GM23338 (cell line): ENCODE data around the gene TTC14. TPM values are rescaled to one million over a fixed set of nuclear protein-coding genes. Genes with fewer than 3 reads are reported as not detected.

Experiments
- ATAC-seq: fragments of 200-7000 bp; cut with Tn5 transposase; 3 replicates; pipeline ENCODE4 v1.9.1; 2020
- DNase-seq: peaks from one replicate; pipeline ENCODE4 v3.0.0-alpha.2; 2015; ENCODE audit warnings: low spot score
- H2AFZ ChIP-seq: fragments of 200-600 bp; sonication (generic); 2 replicates; pipeline ENCODE4 v1.8.0; 2016; ENCODE audit warnings: antibody characterized with exemption, mild to moderate bottlenecking, moderate library complexity
- H3F3A ChIP-seq: fragments of 200-600 bp; sonication (generic); replicated peaks from 2 replicates; pipeline ENCODE4 v1.8.0; 2017; ENCODE audit warnings: antibody characterized with exemption, mixed run types, low read depth
- H3K27ac ChIP-seq: fragments of 200-600 bp; sonication (generic); 2 replicates; pipeline ENCODE4 v1.6.1; 2016; ENCODE audit warnings: low read depth
- H3K27me3 ChIP-seq: fragments of 200-600 bp; sonication (generic); 2 replicates; pipeline ENCODE4 v1.8.0; 2016; ENCODE audit warnings: mild to moderate bottlenecking, mixed run types, moderate library complexity; ENCODE audit not compliant: insufficient read depth
- H3K36me3 ChIP-seq: fragments of 200-600 bp; sonication (generic); 2 replicates; pipeline ENCODE4 v1.8.0; 2016; ENCODE audit warnings: mild to moderate bottlenecking; ENCODE audit not compliant: insufficient read depth
- H3K4me1 ChIP-seq: fragments of 200-600 bp; sonication (generic); 2 replicates; pipeline ENCODE4 v1.8.0; 2016; ENCODE audit warnings: mild to moderate bottlenecking, moderate library complexity; ENCODE audit not compliant: insufficient read depth
- H3K4me2 ChIP-seq: fragments of 200-600 bp; sonication (generic); 2 replicates; pipeline ENCODE4 v1.7.1; 2017; ENCODE audit warnings: mixed run types
- H3K4me3 ChIP-seq: fragments of 200-600 bp; sonication (generic); 2 replicates; pipeline ENCODE4 v1.6.1; 2016; ENCODE audit warnings: mixed run types
- H3K79me2 ChIP-seq: fragments of 200-600 bp; sonication (generic); replicated peaks from 2 replicates; pipeline ENCODE4 v1.8.0; 2017; ENCODE audit warnings: mild to moderate bottlenecking; ENCODE audit not compliant: insufficient read depth
- H3K9me2 ChIP-seq: fragments of 200-600 bp; sonication (generic); 2 replicates; pipeline ENCODE4 v1.8.0; 2017; ENCODE audit not compliant: insufficient read depth
- H4K20me1 ChIP-seq: fragments of 200-600 bp; sonication (generic); replicated peaks from 2 replicates; pipeline ENCODE4 v1.8.0; 2017; ENCODE audit warnings: mild to moderate bottlenecking; ENCODE audit not compliant: insufficient read depth
- H3K27ac Mint-ChIP-seq: 2 replicates; pipeline ENCODE4 v1.8.0; 2020; ENCODE audit warnings: inconsistent platforms, mild to moderate bottlenecking, moderate library complexity, mixed read lengths
- H3K27me3 Mint-ChIP-seq: 3 replicates; pipeline ENCODE4 v1.8.0; 2022; ENCODE audit warnings: low read depth, mild to moderate bottlenecking, moderate library complexity, mixed read lengths, inconsistent platforms; ENCODE audit not compliant: insufficient read depth, poor library complexity
- H3K36me3 Mint-ChIP-seq: 3 replicates; pipeline ENCODE4 v1.8.0; 2021; ENCODE audit warnings: low read depth, mild to moderate bottlenecking, inconsistent platforms, moderate library complexity, mixed read lengths
- H3K4me1 Mint-ChIP-seq: 3 replicates; pipeline ENCODE4 v1.8.0; 2020; ENCODE audit warnings: mild to moderate bottlenecking, inconsistent platforms, mixed read lengths
- H3K4me3 Mint-ChIP-seq: 3 replicates; pipeline ENCODE4 v1.8.0; 2021; ENCODE audit warnings: moderate library complexity, mild to moderate bottlenecking, inconsistent platforms, mixed read lengths
- H3K9me3 Mint-ChIP-seq: 3 replicates; pipeline ENCODE4 v1.8.0; 2020; ENCODE audit warnings: moderate library complexity, mild to moderate bottlenecking, inconsistent platforms, mixed read lengths
- CREB1 ChIP-seq: fragments of 250-450 bp; sonication (Bioruptor Pico); IDR thresholded peaks from 2 replicates; pipeline ENCODE4 v1.5.0; 2020; ENCODE audit warnings: low read depth, mild to moderate bottlenecking, moderate library complexity
- EZH2 ChIP-seq: fragments of 200-600 bp; sonication (generic); IDR thresholded peaks from one replicate; pipeline ENCODE4 v1.8.0; 2017; ENCODE audit warnings: antibody characterized with exemption, mild to moderate bottlenecking, low read depth; ENCODE audit not compliant: unreplicated experiment
- EZH2phosphoT487 ChIP-seq: fragments of 200-600 bp; sonication (generic); IDR thresholded peaks from one replicate; pipeline ENCODE4 v1.8.1; 2018; ENCODE audit warnings: antibody characterized with exemption; ENCODE audit not compliant: unreplicated experiment
- JUNB ChIP-seq: IDR thresholded peaks from one replicate; pipeline ENCODE4 v1.6.1; 2016; ENCODE audit warnings: antibody characterized with exemption; ENCODE audit not compliant: unreplicated experiment
- NANOG ChIP-seq: IDR thresholded peaks from 2 replicates; pipeline ENCODE4 v1.6.1; 2016; ENCODE audit warnings: antibody characterized with exemption, borderline replicate concordance
- POLR2AphosphoS5 ChIP-seq: IDR thresholded peaks from 2 replicates; pipeline ENCODE4 v1.6.1; 2016; ENCODE audit warnings: antibody characterized with exemption, low read depth
- STAT1 ChIP-seq: IDR thresholded peaks from one replicate; pipeline ENCODE4 v1.6.1; 2016; ENCODE audit warnings: antibody characterized with exemption; ENCODE audit not compliant: unreplicated experiment
- ZNF114 ChIP-seq: fragments of 250-450 bp; sonication (Bioruptor Pico); IDR thresholded peaks from 2 replicates; pipeline ENCODE4 v1.5.0; 2020; ENCODE audit warnings: mild to moderate bottlenecking, moderate library complexity
- ZNF331 ChIP-seq: fragments of 250-450 bp; sonication (Bioruptor Pico); IDR thresholded peaks from 2 replicates; pipeline ENCODE4 v1.5.0; 2020; ENCODE audit warnings: low read depth, mild to moderate bottlenecking, moderate library complexity
- polyA plus RNA-seq: library from polyadenylated mRNA; unstranded; fragments of >200 nt; fragmentation: Nextera tagmentation; extraction: Ambion mirVana; gene quantifications from 2 replicates; pipeline ENCODE4 v1.2.1, GENCODE V29; 2016
- total RNA-seq: library from RNA; depleted of rRNA; stranded (reverse); fragments of >200 nt; shearing (Covaris generic); gene quantifications from 2 replicates; pipeline ENCODE4 v1.2.3, GENCODE V29; 2014
- TF ChIP-seq, protein P1 (sequence below): IDR thresholded peaks from 2 replicates; pipeline ENCODE4 v1.6.1; 2016; ENCODE audit warnings: antibody characterized with exemption
- TF ChIP-seq, protein P2 (sequence below): IDR thresholded peaks from one replicate; pipeline ENCODE4 v1.6.1; 2018; ENCODE audit warnings: antibody characterized with exemption; ENCODE audit not compliant: unreplicated experiment
- TF ChIP-seq, protein P3 (sequence below), 2 experiments: fragments of 200-600 bp in 1 of 2; sonication (generic) in 1 of 2; conservative IDR thresholded peaks; 2 replicates each; pipeline versions ENCODE4 v1.5.1 to v1.6.1; 2016 to 2017; ENCODE audit warnings: antibody characterized with exemption in 2 of 2, low read depth in 2 of 2, mild to moderate bottlenecking in 2 of 2, moderate library complexity in 1 of 2
- TF ChIP-seq, protein P4 (sequence below): fragments of 250-450 bp; sonication (Bioruptor Pico); IDR thresholded peaks from 2 replicates; pipeline ENCODE4 v1.5.0; 2020; ENCODE audit warnings: mild to moderate bottlenecking, moderate library complexity

The TTC14 gene
- total and polyA plus RNA-seq, 2 experiments from 2014 or later: 20.0 to 22.1 TPM

DNA sequence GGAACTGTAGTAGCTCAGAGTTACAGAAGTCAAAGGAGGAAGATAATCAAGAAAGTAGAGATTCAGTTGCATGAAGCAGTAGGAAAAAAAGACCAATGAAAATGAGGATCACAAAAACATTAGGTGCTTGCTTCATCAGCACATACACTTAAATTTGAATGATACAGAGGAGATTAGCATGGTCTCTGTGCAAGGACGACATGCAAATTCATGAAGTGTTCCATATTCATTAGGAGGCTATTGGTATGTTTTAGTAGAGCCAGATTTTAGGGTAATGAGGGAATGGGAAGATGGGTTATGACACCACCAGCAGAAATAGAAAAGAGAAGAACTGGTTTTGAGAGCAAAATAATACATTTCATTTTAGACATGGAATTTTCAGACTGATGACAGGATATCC, 21.0 kb upstream of the TTC14 start:
- Histone ChIP-seq H3K27me3 (no peaks in the 10 kb centered on the region), H3K27ac (no peak overlapping the region), H3K4me1 (no peaks in the 10 kb centered on the region), H3K9me2 (no peaks in the 10 kb centered on the region), H3K4me2 (no peak overlapping the region), H3K4me3 (no peak overlapping the region), H4K20me1 (no peaks in the 10 kb centered on the region), H3K79me2 (no peaks in the 10 kb centered on the region), H3F3A (no peaks in the 10 kb centered on the region), H3K36me3 (no peaks in the 10 kb centered on the region), H2AFZ (no peak overlapping the region)
- no peak for ATAC-seq
- Mint-ChIP-seq H3K36me3 (no peaks in the 10 kb centered on the region), H3K27ac (no peak overlapping the region), H3K9me3 (no peaks in the 10 kb centered on the region), H3K27me3 (no peaks in the 10 kb centered on the region), H3K4me3 (no peak overlapping the region), H3K4me1 (peaks cover 6% of the 10 kb centered on the region)
- no peak for DNase-seq
- no peak for TF ChIP-seq EZH2phosphoT487
- TF ChIP-seq ZNF114 (CRISPR knock-in tag): no peak
- TF ChIP-seq, protein P1, sequence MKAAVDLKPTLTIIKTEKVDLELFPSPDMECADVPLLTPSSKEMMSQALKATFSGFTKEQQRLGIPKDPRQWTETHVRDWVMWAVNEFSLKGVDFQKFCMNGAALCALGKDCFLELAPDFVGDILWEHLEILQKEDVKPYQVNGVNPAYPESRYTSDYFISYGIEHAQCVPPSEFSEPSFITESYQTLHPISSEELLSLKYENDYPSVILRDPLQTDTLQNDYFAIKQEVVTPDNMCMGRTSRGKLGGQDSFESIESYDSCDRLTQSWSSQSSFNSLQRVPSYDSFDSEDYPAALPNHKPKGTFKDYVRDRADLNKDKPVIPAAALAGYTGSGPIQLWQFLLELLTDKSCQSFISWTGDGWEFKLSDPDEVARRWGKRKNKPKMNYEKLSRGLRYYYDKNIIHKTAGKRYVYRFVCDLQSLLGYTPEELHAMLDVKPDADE: no peak
- no peak for TF ChIP-seq EZH2
- TF ChIP-seq ZNF331 (CRISPR knock-in tag): no peak
- TF ChIP-seq, protein P2, sequence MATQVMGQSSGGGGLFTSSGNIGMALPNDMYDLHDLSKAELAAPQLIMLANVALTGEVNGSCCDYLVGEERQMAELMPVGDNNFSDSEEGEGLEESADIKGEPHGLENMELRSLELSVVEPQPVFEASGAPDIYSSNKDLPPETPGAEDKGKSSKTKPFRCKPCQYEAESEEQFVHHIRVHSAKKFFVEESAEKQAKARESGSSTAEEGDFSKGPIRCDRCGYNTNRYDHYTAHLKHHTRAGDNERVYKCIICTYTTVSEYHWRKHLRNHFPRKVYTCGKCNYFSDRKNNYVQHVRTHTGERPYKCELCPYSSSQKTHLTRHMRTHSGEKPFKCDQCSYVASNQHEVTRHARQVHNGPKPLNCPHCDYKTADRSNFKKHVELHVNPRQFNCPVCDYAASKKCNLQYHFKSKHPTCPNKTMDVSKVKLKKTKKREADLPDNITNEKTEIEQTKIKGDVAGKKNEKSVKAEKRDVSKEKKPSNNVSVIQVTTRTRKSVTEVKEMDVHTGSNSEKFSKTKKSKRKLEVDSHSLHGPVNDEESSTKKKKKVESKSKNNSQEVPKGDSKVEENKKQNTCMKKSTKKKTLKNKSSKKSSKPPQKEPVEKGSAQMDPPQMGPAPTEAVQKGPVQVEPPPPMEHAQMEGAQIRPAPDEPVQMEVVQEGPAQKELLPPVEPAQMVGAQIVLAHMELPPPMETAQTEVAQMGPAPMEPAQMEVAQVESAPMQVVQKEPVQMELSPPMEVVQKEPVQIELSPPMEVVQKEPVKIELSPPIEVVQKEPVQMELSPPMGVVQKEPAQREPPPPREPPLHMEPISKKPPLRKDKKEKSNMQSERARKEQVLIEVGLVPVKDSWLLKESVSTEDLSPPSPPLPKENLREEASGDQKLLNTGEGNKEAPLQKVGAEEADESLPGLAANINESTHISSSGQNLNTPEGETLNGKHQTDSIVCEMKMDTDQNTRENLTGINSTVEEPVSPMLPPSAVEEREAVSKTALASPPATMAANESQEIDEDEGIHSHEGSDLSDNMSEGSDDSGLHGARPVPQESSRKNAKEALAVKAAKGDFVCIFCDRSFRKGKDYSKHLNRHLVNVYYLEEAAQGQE: no peak
- TF ChIP-seq, protein P3, sequence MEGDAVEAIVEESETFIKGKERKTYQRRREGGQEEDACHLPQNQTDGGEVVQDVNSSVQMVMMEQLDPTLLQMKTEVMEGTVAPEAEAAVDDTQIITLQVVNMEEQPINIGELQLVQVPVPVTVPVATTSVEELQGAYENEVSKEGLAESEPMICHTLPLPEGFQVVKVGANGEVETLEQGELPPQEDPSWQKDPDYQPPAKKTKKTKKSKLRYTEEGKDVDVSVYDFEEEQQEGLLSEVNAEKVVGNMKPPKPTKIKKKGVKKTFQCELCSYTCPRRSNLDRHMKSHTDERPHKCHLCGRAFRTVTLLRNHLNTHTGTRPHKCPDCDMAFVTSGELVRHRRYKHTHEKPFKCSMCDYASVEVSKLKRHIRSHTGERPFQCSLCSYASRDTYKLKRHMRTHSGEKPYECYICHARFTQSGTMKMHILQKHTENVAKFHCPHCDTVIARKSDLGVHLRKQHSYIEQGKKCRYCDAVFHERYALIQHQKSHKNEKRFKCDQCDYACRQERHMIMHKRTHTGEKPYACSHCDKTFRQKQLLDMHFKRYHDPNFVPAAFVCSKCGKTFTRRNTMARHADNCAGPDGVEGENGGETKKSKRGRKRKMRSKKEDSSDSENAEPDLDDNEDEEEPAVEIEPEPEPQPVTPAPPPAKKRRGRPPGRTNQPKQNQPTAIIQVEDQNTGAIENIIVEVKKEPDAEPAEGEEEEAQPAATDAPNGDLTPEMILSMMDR (conservative IDR thresholded peaks at IDR 0.05; ENCODE audit: low read depth in 2 of 2): no peak
- TF ChIP-seq, protein P4, sequence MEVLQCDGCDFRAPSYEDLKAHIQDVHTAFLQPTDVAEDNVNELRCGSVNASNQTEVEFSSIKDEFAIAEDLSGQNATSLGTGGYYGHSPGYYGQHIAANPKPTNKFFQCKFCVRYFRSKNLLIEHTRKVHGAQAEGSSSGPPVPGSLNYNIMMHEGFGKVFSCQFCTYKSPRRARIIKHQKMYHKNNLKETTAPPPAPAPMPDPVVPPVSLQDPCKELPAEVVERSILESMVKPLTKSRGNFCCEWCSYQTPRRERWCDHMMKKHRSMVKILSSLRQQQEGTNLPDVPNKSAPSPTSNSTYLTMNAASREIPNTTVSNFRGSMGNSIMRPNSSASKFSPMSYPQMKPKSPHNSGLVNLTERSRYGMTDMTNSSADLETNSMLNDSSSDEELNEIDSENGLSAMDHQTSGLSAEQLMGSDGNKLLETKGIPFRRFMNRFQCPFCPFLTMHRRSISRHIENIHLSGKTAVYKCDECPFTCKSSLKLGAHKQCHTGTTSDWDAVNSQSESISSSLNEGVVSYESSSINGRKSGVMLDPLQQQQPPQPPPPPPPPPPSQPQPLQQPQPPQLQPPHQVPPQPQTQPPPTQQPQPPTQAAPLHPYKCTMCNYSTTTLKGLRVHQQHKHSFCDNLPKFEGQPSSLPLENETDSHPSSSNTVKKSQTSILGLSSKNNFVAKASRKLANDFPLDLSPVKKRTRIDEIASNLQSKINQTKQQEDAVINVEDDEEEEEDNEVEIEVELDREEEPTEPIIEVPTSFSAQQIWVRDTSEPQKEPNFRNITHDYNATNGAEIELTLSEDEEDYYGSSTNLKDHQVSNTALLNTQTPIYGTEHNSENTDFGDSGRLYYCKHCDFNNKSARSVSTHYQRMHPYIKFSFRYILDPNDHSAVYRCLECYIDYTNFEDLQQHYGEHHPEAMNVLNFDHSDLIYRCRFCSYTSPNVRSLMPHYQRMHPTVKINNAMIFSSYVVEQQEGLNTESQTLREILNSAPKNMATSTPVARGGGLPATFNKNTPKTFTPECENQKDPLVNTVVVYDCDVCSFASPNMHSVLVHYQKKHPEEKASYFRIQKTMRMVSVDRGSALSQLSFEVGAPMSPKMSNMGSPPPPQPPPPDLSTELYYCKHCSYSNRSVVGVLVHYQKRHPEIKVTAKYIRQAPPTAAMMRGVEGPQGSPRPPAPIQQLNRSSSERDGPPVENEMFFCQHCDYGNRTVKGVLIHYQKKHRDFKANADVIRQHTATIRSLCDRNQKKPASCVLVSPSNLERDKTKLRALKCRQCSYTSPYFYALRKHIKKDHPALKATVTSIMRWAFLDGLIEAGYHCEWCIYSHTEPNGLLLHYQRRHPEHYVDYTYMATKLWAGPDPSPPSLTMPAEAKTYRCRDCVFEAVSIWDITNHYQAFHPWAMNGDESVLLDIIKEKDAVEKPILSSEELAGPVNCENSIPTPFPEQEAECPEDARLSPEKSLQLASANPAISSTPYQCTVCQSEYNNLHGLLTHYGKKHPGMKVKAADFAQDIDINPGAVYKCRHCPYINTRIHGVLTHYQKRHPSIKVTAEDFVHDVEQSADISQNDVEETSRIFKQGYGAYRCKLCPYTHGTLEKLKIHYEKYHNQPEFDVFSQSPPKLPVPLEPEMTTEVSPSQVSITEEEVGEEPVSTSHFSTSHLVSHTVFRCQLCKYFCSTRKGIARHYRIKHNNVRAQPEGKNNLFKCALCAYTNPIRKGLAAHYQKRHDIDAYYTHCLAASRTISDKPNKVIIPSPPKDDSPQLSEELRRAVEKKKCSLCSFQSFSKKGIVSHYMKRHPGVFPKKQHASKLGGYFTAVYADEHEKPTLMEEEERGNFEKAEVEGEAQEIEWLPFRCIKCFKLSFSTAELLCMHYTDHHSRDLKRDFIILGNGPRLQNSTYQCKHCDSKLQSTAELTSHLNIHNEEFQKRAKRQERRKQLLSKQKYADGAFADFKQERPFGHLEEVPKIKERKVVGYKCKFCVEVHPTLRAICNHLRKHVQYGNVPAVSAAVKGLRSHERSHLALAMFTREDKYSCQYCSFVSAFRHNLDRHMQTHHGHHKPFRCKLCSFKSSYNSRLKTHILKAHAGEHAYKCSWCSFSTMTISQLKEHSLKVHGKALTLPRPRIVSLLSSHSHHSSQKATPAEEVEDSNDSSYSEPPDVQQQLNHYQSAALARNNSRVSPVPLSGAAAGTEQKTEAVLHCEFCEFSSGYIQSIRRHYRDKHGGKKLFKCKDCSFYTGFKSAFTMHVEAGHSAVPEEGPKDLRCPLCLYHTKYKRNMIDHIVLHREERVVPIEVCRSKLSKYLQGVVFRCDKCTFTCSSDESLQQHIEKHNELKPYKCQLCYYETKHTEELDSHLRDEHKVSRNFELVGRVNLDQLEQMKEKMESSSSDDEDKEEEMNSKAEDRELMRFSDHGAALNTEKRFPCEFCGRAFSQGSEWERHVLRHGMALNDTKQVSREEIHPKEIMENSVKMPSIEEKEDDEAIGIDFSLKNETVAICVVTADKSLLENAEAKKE (CRISPR knock-in tag): no peak
- no peak for TF ChIP-seq STAT1
- TF ChIP-seq NANOG: no peak
- no peak for TF ChIP-seq POLR2AphosphoS5
- TF ChIP-seq CREB1 (CRISPR knock-in tag): no peak
- no peak for TF ChIP-seq JUNB
